ENCODE results near the gene MCRS1. TPM values are rescaled to one million over a fixed set of nuclear protein-coding genes. Genes with fewer than 3 reads are reported as not detected.

The MCRS1 gene
- total RNA-seq, 1 experiment from 2014 or later: 103 TPM

GRCh38 chr12:49545815-49546214 is 22.1 kb downstream of the MCRS1 start:
- H2AK5ac ChIP-seq (ENCODE audit: insufficient read length, low read length): no peak overlapping the region

More at GRCh38 chr12:49545815-49546214, 22.1 kb downstream of the MCRS1 start:
- Histone ChIP-seq H3K4me2 (ENCODE audit: insufficient read depth, insufficient read length, low read length) (no peak overlapping the region), H3K23ac (ENCODE audit: insufficient read length, low read depth, low read length) (no peak overlapping the region), H3K56ac (ENCODE audit: insufficient read length, low read depth, low read length) (no peak overlapping the region), H4K91ac (ENCODE audit: insufficient read length, low read depth, low read length) (no peak overlapping the region), H3T11ph (ENCODE audit: low read length) (no peak overlapping the region), H3K18ac (ENCODE audit: insufficient read length, low read depth, low read length) (no peak overlapping the region), H3K4me1 (ENCODE audit: insufficient read depth, low read length) (no peaks in the 10 kb centered on the region), H3K79me2 (ENCODE audit: insufficient read depth, low read length) (no peaks in the 10 kb centered on the region), H2BK5ac (ENCODE audit: insufficient read length, low read length) (no peak overlapping the region), H3K23me2 (ENCODE audit: insufficient read length, low read depth, low read length, poor library complexity, severe bottlenecking) (peaks cover 11% of the 10 kb centered on the region), H3K9ac (ENCODE audit: extremely low read depth, insufficient read length, low read length) (no peak overlapping the region), H2BK12ac (ENCODE audit: insufficient read length, low read depth, low read length) (no peak overlapping the region), H2BK15ac (ENCODE audit: low read depth, low read length) (no peak overlapping the region), H2AFZ (ENCODE audit: low read length) (no peak overlapping the region), H4K20me1 (ENCODE audit: control insufficient read depth, insufficient read depth, insufficient read length) (no peaks in the 10 kb centered on the region), H3K9me3 (ENCODE audit: control insufficient read depth, low read depth, low read length) (no peaks in the 10 kb centered on the region), H3K27me3 (ENCODE audit: insufficient read depth, low read length) (peaks cover 29% of the 10 kb centered on the region; the same call in 1 of the 2 replicates), H3K4ac (ENCODE audit: low read depth, low read length) (no peak overlapping the region), H4K8ac (replicated peaks; ENCODE audit: insufficient read length, low read depth, low read length) (no peak overlapping the region), H3K79me1 (ENCODE audit: insufficient read depth, low read depth, low read length, poor library complexity, severe bottlenecking) (no peaks in the 10 kb centered on the region), H2BK120ac (ENCODE audit: low read depth, low read length, poor library complexity, severe bottlenecking) (no peak overlapping the region), H3K14ac (ENCODE audit: insufficient read depth, low read length) (no peak overlapping the region), H2BK20ac (ENCODE audit: low read depth, low read length, poor library complexity, severe bottlenecking) (no peak overlapping the region), H4K5ac (ENCODE audit: insufficient read length, low read depth, low read length) (no peak overlapping the region), H3K27ac (ENCODE audit: insufficient read length, low read depth, low read length) (no peak overlapping the region)
- no peak overlapping the region for H3K27ac Mint-ChIP-seq
- no peak overlapping the region; a peak in 2 of 5 replicates for H3K4me3 Mint-ChIP-seq
- peaks cover 95% of the 10 kb centered on the region for H3K27me3 Mint-ChIP-seq (ENCODE audit: low read depth)
- TF ChIP-seq, protein P1, sequence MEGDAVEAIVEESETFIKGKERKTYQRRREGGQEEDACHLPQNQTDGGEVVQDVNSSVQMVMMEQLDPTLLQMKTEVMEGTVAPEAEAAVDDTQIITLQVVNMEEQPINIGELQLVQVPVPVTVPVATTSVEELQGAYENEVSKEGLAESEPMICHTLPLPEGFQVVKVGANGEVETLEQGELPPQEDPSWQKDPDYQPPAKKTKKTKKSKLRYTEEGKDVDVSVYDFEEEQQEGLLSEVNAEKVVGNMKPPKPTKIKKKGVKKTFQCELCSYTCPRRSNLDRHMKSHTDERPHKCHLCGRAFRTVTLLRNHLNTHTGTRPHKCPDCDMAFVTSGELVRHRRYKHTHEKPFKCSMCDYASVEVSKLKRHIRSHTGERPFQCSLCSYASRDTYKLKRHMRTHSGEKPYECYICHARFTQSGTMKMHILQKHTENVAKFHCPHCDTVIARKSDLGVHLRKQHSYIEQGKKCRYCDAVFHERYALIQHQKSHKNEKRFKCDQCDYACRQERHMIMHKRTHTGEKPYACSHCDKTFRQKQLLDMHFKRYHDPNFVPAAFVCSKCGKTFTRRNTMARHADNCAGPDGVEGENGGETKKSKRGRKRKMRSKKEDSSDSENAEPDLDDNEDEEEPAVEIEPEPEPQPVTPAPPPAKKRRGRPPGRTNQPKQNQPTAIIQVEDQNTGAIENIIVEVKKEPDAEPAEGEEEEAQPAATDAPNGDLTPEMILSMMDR (conservative IDR thresholded peaks at IDR 0.05): no peak
- no peaks in the 10 kb centered on the region for H3K36me3 Mint-ChIP-seq (ENCODE audit: insufficient read depth in 1 of 3, low read depth in 3 of 3)
- DNase-seq: no peak
- H3K9me3 Mint-ChIP-seq: no peaks in the 10 kb centered on the region
- H3K4me1 Mint-ChIP-seq: peaks cover 11 to 42% of the 10 kb centered on the region in 2 experiments
- no CpG with 5 or more reads among the region's 4 CpGs for WGBS (ENCODE audit: extremely low coverage, insufficient read length, low lambda C conversion rate)

Measured in H9 (cell line).